ENCODE data around the gene WDR33.

Gene WDR33

GRCh38 chr2:127661072-127661649 is 149.8 kb downstream of the WDR33 start:
- no peak overlapping the region for H3K4me3 ChIP-seq (ENCODE audit: low read depth, low read length)
- no peak for TF ChIP-seq CTCF (IDR thresholded peaks at IDR 0.05; ENCODE audit: low read depth, low read length)

DNA sequence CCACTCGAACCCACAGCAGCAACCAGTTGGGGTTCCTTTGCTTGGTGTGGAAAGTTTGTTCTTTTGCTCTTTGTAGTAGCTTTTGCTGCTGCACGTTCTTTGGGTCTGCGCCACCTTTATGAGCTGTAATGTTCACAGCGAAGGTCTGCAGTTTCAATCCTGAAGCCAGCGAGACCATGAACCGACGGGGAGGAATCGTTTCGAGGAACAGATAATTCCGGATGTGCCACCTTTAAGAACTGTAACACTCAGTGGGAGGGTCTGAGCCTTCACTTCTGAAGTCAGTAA is 150.7 kb downstream of the WDR33 start:
- no peak for TF ChIP-seq CTCF (IDR thresholded peaks at IDR 0.05; ENCODE audit: low read depth, low read length)
- no peak overlapping the region for H3K4me3 ChIP-seq (ENCODE audit: low read depth, low read length)

DNA sequence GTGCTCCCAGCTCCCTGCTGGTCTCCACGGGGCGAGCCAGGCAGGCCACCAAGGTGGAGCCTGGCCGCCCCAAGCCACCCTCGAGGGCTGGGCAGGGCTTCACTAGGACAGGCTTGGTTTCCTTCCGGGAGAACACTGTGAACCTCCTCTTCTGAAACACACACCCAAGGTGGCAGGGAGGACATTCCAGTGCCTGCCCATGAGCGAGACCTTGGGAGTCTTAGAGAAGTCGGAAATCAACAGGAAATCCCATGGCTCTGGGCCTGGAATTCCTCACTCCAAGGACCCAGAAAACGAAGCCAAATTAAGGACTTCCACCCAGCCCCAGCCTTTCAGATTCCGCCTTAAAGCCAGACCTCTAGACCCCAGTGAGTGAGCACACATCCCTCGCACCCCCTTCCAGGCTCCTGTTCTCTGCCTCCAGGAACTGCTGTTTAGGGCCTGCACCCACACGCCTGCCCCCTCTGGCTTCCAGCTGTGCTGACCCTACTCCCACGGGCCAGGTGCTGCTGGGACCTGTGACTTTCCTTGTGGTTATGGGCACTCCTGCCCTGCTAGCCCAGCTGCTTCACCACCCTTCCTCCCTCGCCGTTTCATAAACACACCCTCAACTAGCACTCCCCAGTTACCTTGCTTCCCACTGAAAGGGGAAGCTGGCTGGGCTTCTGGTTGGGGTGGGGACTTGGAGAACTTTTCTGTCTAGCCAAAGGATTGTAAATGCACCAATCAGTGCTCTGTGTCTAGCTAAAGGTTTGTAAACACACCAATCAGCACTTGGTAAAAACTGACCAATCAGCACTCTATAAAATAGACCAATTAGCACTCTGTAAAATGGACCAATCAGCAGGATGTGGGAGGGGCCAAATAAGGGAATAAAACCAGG is 151.3 kb downstream of the WDR33 start:
- H3K4me3 ChIP-seq (ENCODE audit: low read depth, low read length) = no peak overlapping the region
- no peak for TF ChIP-seq CTCF (IDR thresholded peaks at IDR 0.05; ENCODE audit: low read depth, low read length)

DNA sequence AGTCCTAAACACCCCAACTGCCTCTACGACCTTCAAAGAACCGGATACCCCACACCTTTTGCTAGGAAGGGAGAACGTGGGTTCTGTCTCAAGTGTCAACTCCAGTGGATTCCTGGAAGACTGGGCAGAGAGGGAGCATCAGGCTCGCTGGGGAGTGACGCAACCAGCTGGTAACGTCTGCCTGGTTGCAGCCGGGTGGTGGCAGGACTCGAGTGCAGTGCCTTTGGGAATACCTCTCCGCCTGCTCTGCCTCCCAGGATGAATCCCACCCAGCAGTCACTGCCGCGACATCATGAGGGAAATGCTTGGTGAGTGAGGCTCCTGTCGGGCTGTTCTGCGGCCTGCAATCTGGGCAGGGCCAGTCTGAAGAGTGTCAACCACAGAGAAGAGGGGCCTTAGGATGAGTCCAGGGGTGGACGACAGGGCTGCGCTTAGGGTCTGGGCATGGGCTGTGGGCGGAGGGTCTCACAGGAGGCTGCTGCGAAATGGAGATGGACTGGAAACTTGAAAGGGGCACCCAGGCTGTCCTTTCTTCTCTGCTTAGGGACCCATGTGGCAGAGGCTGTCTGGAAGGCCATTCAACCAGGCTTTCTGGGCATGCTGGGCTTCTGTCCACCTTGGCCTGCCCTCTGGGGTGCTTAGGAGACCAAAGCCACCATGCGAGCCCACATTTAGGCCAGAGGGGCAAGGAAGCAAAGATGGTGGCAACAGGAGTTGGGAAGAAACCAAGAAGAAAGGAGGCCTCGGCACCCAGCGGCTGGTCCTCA is 152.1 kb downstream of the WDR33 start:
- no peak for TF ChIP-seq CTCF (IDR thresholded peaks at IDR 0.05; ENCODE audit: low read depth, low read length)
- no peak overlapping the region for H3K4me3 ChIP-seq (ENCODE audit: low read depth, low read length)

DNA sequence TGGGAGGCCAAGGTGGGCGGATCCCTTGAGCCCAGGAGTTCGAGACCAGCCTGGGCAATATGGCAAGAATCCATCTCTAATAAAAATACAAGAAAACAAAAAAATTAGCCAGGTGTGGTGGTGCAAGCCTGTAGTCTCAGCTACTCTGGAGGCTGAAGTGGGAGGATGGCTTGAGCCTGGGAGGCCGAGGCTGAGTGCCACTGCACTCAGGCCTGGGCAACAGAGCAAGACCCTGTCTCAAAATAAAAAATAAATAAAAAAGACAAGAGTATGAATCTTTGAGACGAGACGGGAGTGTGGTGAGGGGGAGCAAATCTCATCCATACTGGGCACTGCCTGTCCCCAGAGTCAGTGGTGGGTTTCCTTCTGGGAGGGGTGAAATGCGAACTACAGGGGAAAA is 152.8 kb downstream of the WDR33 start:
- no peak for TF ChIP-seq CTCF (IDR thresholded peaks at IDR 0.05; ENCODE audit: low read depth, low read length)
- no peak overlapping the region for H3K4me3 ChIP-seq (ENCODE audit: low read depth, low read length)

GRCh38 chr2:127657232-127657595 is 153.8 kb downstream of the WDR33 start:
- no peak for TF ChIP-seq CTCF (IDR thresholded peaks at IDR 0.05; ENCODE audit: low read depth, low read length)
- H3K4me3 ChIP-seq (ENCODE audit: low read depth, low read length) = no peak overlapping the region

All from WI38 (cell line).